Measurements from ENCODE around the gene MYOG. TPM values are rescaled to one million over a fixed set of nuclear protein-coding genes. Genes with fewer than 3 reads are reported as not detected.

MYOG gene
- total RNA-seq, 2 experiments from 2014 or later, result not detected

- POLR2A ChIA-PET, result no interaction called here
- no peaks in the 10 kb centered on the region for H3K4me1 Mint-ChIP-seq (ENCODE audit: low read depth)
- H3K4me3 Mint-ChIP-seq, result no peak overlapping the region
- peaks cover 18% of the 10 kb centered on the region for H3K27me3 Mint-ChIP-seq
- no peaks in the 10 kb centered on the region for H3K36me3 Mint-ChIP-seq
- intact Hi-C loops (cut with micrococcal nuclease), result no loop called here
- H3K27ac Mint-ChIP-seq, result no peak overlapping the region
- DNase-seq, result no peak
- CTCF ChIA-PET, result interaction anchor here (1.7 kb wide), 1 partner anchor 103 kb away, joined by 3 read pairs; no protein-coding TSS in a partner anchor
- H3K9me3 Mint-ChIP-seq, result no peaks in the 10 kb centered on the region
Measured at GRCh38 chr1:203112475-203112874, 26.7 kb upstream of the MYOG start.

GRCh38 chr1:203104789-203105390 lies 19.1 kb upstream of the MYOG start:
- Mint-ChIP-seq H3K9me3 (no peaks in the 10 kb centered on the region), H3K4me3 (no peak overlapping the region), H3K4me1 (ENCODE audit: low read depth) (no peaks in the 10 kb centered on the region), H3K36me3 (no peaks in the 10 kb centered on the region), H3K27me3 (peaks cover 24% of the 10 kb centered on the region), H3K27ac (no peak overlapping the region)
- DNase-seq, result no peak
- POLR2A ChIA-PET, result no interaction called here
- intact Hi-C loops (cut with micrococcal nuclease), result no loop called here
- CTCF ChIA-PET, result no interaction called here

GRCh38 chr1:203103829-203104495 lies 18.1 kb upstream of the MYOG start:
- CTCF ChIA-PET, result interaction anchor here (0.7 kb wide), 1 partner anchor 112 kb away, joined by 3 read pairs; no protein-coding TSS in a partner anchor
- H3K36me3 Mint-ChIP-seq, result no peaks in the 10 kb centered on the region
- H3K9me3 Mint-ChIP-seq, result no peaks in the 10 kb centered on the region
- H3K27ac Mint-ChIP-seq, result no peak overlapping the region
- POLR2A ChIA-PET, result no interaction called here
- H3K27me3 Mint-ChIP-seq, result peaks cover 24% of the 10 kb centered on the region
- no peak overlapping the region for H3K4me3 Mint-ChIP-seq
- no peak for DNase-seq
- H3K4me1 Mint-ChIP-seq (ENCODE audit: low read depth), result no peaks in the 10 kb centered on the region
- intact Hi-C loops (cut with micrococcal nuclease), result no loop called here

- Mint-ChIP-seq H3K27ac (no peak overlapping the region), H3K4me1 (ENCODE audit: low read depth) (no peaks in the 10 kb centered on the region), H3K9me3 (no peaks in the 10 kb centered on the region), H3K36me3 (no peaks in the 10 kb centered on the region), H3K27me3 (peaks cover 21% of the 10 kb centered on the region), H3K4me3 (no peak overlapping the region)
- ChIA-PET CTCF (no interaction called here), POLR2A (no interaction called here)
- intact Hi-C loops (cut with micrococcal nuclease), result no loop called here
- DNase-seq, result no peak
Measured at GRCh38 chr1:203103216-203103615, 17.4 kb upstream of the MYOG start.

GRCh38 chr1:203101813-203102634 lies 16.2 kb upstream of the MYOG start:
- DNase-seq, result no peak
- CTCF ChIA-PET, result interaction anchor here (0.7 kb wide), 1 partner anchor 150 kb away, joined by 3 read pairs; no protein-coding TSS in a partner anchor
- POLR2A ChIA-PET, result no interaction called here

GRCh38 chr1:203100516-203100869 lies 14.7 kb upstream of the MYOG start:
- Mint-ChIP-seq H3K4me3 (no peak overlapping the region), H3K27me3 (peaks cover 18% of the 10 kb centered on the region), H3K9me3 (peaks cover 7% of the 10 kb centered on the region), H3K27ac (no peak overlapping the region), H3K4me1 (ENCODE audit: low read depth) (no peaks in the 10 kb centered on the region), H3K36me3 (no peaks in the 10 kb centered on the region)
- intact Hi-C loops (cut with micrococcal nuclease), result no loop called here
- no peak for DNase-seq
- CTCF ChIA-PET, result interaction anchor here (1.6 kb wide), 1 partner anchor 116 kb away, joined by 4 read pairs; no protein-coding TSS in a partner anchor
- POLR2A ChIA-PET, result no interaction called here

More at GRCh38 chr1:203101813-203102634, 16.2 kb upstream of the MYOG start:
- intact Hi-C loops (cut with micrococcal nuclease), result no loop called here
- Mint-ChIP-seq H3K4me3 (no peak overlapping the region), H3K9me3 (no peaks in the 10 kb centered on the region), H3K36me3 (no peaks in the 10 kb centered on the region), H3K4me1 (ENCODE audit: low read depth) (no peaks in the 10 kb centered on the region), H3K27me3 (peaks cover 16% of the 10 kb centered on the region), H3K27ac (no peak overlapping the region)

- Mint-ChIP-seq H3K27me3 (peaks cover 21% of the 10 kb centered on the region), H3K4me1 (ENCODE audit: low read depth) (no peaks in the 10 kb centered on the region), H3K4me3 (no peak overlapping the region), H3K9me3 (peaks cover 12% of the 10 kb centered on the region), H3K36me3 (no peaks in the 10 kb centered on the region), H3K27ac (no peak overlapping the region)
- ChIA-PET CTCF (interaction anchor here (1.6 kb wide), 1 partner anchor 116 kb away, joined by 4 read pairs; no protein-coding TSS in a partner anchor), POLR2A (no interaction called here)
- no peak for DNase-seq
- intact Hi-C loops (cut with micrococcal nuclease), result no loop called here
Measured at GRCh38 chr1:203099805-203100515, 14.1 kb upstream of the MYOG start.

GRCh38 chr1:203098914-203099520 lies 13.2 kb upstream of the MYOG start:
- Mint-ChIP-seq H3K4me3 (no peak overlapping the region), H3K4me1 (ENCODE audit: low read depth) (no peaks in the 10 kb centered on the region), H3K9me3 (peaks cover 20% of the 10 kb centered on the region), H3K27ac (no peak overlapping the region), H3K27me3 (peaks cover 21% of the 10 kb centered on the region), H3K36me3 (no peaks in the 10 kb centered on the region)
- no peak for DNase-seq
- CTCF ChIA-PET, result interaction anchor here (0.8 to 2.3 kb wide), 2 partner anchors 60 to 73 kb away, joined by 4 to 8 read pairs; no protein-coding TSS in a partner anchor
- intact Hi-C loops (cut with micrococcal nuclease), result no loop called here
- POLR2A ChIA-PET, result no interaction called here

GRCh38 chr1:203098445-203098844 lies 12.6 kb upstream of the MYOG start:
- no peaks in the 10 kb centered on the region for H3K36me3 Mint-ChIP-seq
- H3K9me3 Mint-ChIP-seq, result peaks cover 20% of the 10 kb centered on the region
- no peak overlapping the region for H3K27ac Mint-ChIP-seq
- peaks cover 21% of the 10 kb centered on the region for H3K27me3 Mint-ChIP-seq
- DNase-seq, result no peak
- intact Hi-C loops (cut with micrococcal nuclease), result no loop called here
- ChIA-PET POLR2A (no interaction called here), CTCF (interaction anchor here (1.5 to 2.3 kb wide), 2 partner anchors 14 to 74 kb away, joined by 5 to 8 read pairs; no protein-coding TSS in a partner anchor)
- H3K4me1 Mint-ChIP-seq (ENCODE audit: low read depth), result no peaks in the 10 kb centered on the region
- no peak overlapping the region for H3K4me3 Mint-ChIP-seq

GRCh38 chr1:203097001-203097400 lies 11.2 kb upstream of the MYOG start:
- ChIA-PET CTCF (interaction anchor here (1.5 to 2.3 kb wide), 2 partner anchors 12 to 75 kb away, joined by 5 to 8 read pairs; no protein-coding TSS in a partner anchor), POLR2A (no interaction called here)
- intact Hi-C loops (cut with micrococcal nuclease), result no loop called here
- no peaks in the 10 kb centered on the region for H3K4me1 Mint-ChIP-seq (ENCODE audit: low read depth)
- H3K27me3 Mint-ChIP-seq, result peaks cover 24% of the 10 kb centered on the region
- peaks cover 20% of the 10 kb centered on the region for H3K9me3 Mint-ChIP-seq
- H3K4me3 Mint-ChIP-seq, result no peak overlapping the region
- no peaks in the 10 kb centered on the region for H3K36me3 Mint-ChIP-seq
- H3K27ac Mint-ChIP-seq, result no peak overlapping the region
- no peak for DNase-seq

GRCh38 chr1:203096566-203096965 lies 10.8 kb upstream of the MYOG start:
- H3K27ac Mint-ChIP-seq, result no peak overlapping the region
- peaks cover 20% of the 10 kb centered on the region for H3K9me3 Mint-ChIP-seq
- intact Hi-C loops (cut with micrococcal nuclease), result no loop called here
- no peak for DNase-seq
- H3K27me3 Mint-ChIP-seq, result peaks cover 24% of the 10 kb centered on the region
- no peaks in the 10 kb centered on the region for H3K4me1 Mint-ChIP-seq (ENCODE audit: low read depth)
- POLR2A ChIA-PET, result no interaction called here
- no peak overlapping the region for H3K4me3 Mint-ChIP-seq
- H3K36me3 Mint-ChIP-seq, result no peaks in the 10 kb centered on the region
- CTCF ChIA-PET, result no interaction called here
